ENCODE measurements around the gene FBN1.

FBN1 gene

DNA sequence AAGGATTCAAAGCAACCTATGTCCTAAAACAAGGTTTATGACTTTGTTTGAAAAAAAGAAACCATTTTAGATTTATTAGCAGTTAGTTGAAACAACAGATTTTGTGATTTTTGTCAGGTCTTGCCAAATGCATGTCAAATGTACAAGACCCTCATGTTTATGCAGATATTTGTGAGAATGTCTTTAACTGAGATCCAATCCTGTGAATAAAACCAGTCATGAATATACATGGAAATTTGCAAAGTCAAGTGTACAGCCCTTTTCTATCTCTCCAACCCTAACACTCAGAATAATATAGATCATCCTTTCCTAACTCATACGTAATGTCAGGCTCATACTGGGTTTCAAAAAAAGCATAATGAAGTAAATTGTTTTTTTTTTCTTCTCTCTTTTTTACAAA is 237.9 kb downstream of the FBN1 start:
- ATAC-seq: no peak
- TF ChIP-seq ZFP3 (CRISPR knock-in tag; IDR thresholded peaks at IDR 0.05) (no peak), ZFP30 (CRISPR knock-in tag; IDR thresholded peaks at IDR 0.05) (no peak), GLIS3 (CRISPR knock-in tag; IDR thresholded peaks at IDR 0.05) (no peak), PATZ1 (CRISPR knock-in tag; IDR thresholded peaks at IDR 0.05; ENCODE audit: borderline replicate concordance) (no peak), SNAI2 (CRISPR knock-in tag; IDR thresholded peaks at IDR 0.05) (no peak), ZNF565 (CRISPR knock-in tag; conservative IDR thresholded peaks at IDR 0.05; ENCODE audit: low read depth) (no peak), ARNTL (CRISPR knock-in tag; IDR thresholded peaks at IDR 0.05; ENCODE audit: borderline replicate concordance, low read depth) (no peak), PPARA (CRISPR knock-in tag; IDR thresholded peaks at IDR 0.05; ENCODE audit: borderline replicate concordance) (no peak), ZC3H10 (CRISPR knock-in tag; IDR thresholded peaks at IDR 0.05) (no peak), ESRRG (CRISPR knock-in tag; IDR thresholded peaks at IDR 0.05) (no peak), OSR1 (CRISPR knock-in tag; IDR thresholded peaks at IDR 0.05) (no peak), RARB (CRISPR knock-in tag; IDR thresholded peaks at IDR 0.05) (no peak), BACH2 (CRISPR knock-in tag; IDR thresholded peaks at IDR 0.05; ENCODE audit: borderline replicate concordance) (no peak)
- TF ChIP-seq, protein P1, sequence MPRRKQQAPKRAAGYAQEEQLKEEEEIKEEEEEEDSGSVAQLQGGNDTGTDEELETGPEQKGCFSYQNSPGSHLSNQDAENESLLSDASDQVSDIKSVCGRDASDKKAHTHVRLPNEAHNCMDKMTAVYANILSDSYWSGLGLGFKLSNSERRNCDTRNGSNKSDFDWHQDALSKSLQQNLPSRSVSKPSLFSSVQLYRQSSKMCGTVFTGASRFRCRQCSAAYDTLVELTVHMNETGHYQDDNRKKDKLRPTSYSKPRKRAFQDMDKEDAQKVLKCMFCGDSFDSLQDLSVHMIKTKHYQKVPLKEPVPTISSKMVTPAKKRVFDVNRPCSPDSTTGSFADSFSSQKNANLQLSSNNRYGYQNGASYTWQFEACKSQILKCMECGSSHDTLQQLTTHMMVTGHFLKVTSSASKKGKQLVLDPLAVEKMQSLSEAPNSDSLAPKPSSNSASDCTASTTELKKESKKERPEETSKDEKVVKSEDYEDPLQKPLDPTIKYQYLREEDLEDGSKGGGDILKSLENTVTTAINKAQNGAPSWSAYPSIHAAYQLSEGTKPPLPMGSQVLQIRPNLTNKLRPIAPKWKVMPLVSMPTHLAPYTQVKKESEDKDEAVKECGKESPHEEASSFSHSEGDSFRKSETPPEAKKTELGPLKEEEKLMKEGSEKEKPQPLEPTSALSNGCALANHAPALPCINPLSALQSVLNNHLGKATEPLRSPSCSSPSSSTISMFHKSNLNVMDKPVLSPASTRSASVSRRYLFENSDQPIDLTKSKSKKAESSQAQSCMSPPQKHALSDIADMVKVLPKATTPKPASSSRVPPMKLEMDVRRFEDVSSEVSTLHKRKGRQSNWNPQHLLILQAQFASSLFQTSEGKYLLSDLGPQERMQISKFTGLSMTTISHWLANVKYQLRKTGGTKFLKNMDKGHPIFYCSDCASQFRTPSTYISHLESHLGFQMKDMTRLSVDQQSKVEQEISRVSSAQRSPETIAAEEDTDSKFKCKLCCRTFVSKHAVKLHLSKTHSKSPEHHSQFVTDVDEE (CRISPR knock-in tag; IDR thresholded peaks at IDR 0.05): no peak
- TF ChIP-seq, protein P2, sequence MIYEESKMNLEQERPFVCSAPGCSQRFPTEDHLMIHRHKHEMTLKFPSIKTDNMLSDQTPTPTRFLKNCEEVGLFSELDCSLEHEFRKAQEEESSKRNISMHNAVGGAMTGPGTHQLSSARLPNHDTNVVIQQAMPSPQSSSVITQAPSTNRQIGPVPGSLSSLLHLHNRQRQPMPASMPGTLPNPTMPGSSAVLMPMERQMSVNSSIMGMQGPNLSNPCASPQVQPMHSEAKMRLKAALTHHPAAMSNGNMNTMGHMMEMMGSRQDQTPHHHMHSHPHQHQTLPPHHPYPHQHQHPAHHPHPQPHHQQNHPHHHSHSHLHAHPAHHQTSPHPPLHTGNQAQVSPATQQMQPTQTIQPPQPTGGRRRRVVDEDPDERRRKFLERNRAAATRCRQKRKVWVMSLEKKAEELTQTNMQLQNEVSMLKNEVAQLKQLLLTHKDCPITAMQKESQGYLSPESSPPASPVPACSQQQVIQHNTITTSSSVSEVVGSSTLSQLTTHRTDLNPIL (CRISPR knock-in tag; IDR thresholded peaks at IDR 0.05; ENCODE audit: low read depth): no peak
- TF ChIP-seq, protein P3, sequence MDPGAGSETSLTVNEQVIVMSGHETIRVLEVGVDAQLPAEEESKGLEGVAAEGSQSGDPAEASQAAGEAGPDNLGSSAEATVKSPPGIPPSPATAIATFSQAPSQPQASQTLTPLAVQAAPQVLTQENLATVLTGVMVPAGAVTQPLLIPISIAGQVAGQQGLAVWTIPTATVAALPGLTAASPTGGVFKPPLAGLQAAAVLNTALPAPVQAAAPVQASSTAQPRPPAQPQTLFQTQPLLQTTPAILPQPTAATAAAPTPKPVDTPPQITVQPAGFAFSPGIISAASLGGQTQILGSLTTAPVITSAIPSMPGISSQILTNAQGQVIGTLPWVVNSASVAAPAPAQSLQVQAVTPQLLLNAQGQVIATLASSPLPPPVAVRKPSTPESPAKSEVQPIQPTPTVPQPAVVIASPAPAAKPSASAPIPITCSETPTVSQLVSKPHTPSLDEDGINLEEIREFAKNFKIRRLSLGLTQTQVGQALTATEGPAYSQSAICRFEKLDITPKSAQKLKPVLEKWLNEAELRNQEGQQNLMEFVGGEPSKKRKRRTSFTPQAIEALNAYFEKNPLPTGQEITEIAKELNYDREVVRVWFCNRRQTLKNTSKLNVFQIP (CRISPR knock-in tag; IDR thresholded peaks at IDR 0.05; ENCODE audit: borderline replicate concordance, low read depth): no peak

GRCh38 chr15:48406911-48407310 is 238.6 kb downstream of the FBN1 start:
- TF ChIP-seq ZNF8 (CRISPR knock-in tag; IDR thresholded peaks at IDR 0.05): no peak
- no peak for TF ChIP-seq ZFP30 (CRISPR knock-in tag; IDR thresholded peaks at IDR 0.05)
- no peak for TF ChIP-seq ESRRG (CRISPR knock-in tag; IDR thresholded peaks at IDR 0.05)
- no peak for TF ChIP-seq CSRNP3 (CRISPR knock-in tag; IDR thresholded peaks at IDR 0.05)
- no peak for TF ChIP-seq ZFP3 (CRISPR knock-in tag; IDR thresholded peaks at IDR 0.05)
- TF ChIP-seq RARB (CRISPR knock-in tag; IDR thresholded peaks at IDR 0.05): no peak
- no peak for TF ChIP-seq ZNF565 (CRISPR knock-in tag; conservative IDR thresholded peaks at IDR 0.05; ENCODE audit: low read depth)
- no peak for TF ChIP-seq ZNF70 (CRISPR knock-in tag; IDR thresholded peaks at IDR 0.05)
- TF ChIP-seq TCF4 (CRISPR knock-in tag; IDR thresholded peaks at IDR 0.05; ENCODE audit: borderline replicate concordance): no peak
- TF ChIP-seq BACH2 (CRISPR knock-in tag; IDR thresholded peaks at IDR 0.05; ENCODE audit: borderline replicate concordance): no peak
- no peak for TF ChIP-seq PATZ1 (CRISPR knock-in tag; IDR thresholded peaks at IDR 0.05; ENCODE audit: borderline replicate concordance)
- TF ChIP-seq ARNTL (CRISPR knock-in tag; IDR thresholded peaks at IDR 0.05; ENCODE audit: borderline replicate concordance, low read depth): no peak
- TF ChIP-seq ISL1 (CRISPR knock-in tag; IDR thresholded peaks at IDR 0.05): no peak
- TF ChIP-seq SNAI2 (CRISPR knock-in tag; IDR thresholded peaks at IDR 0.05): no peak
- no peak for TF ChIP-seq OSR1 (CRISPR knock-in tag; IDR thresholded peaks at IDR 0.05)
- no peak for TF ChIP-seq PPARA (CRISPR knock-in tag; IDR thresholded peaks at IDR 0.05; ENCODE audit: borderline replicate concordance)
- TF ChIP-seq, protein P2 (CRISPR knock-in tag; IDR thresholded peaks at IDR 0.05; ENCODE audit: low read depth): no peak
- TF ChIP-seq CSDC2 (CRISPR knock-in tag; IDR thresholded peaks at IDR 0.05): no peak
- ATAC-seq: no peak; the same call in 1 of the 3 replicates
